Mesenteric fat pad (tissue), 1 donor: ENCODE measurements around the gene FLT1. TPM values are rescaled to one million over a fixed set of nuclear protein-coding genes. Genes with fewer than 3 reads are reported as not detected.

Source experiments
- DNase-seq: peaks from one replicate; pipeline ENCODE4 v3.0.0-alpha.2; 2020; ENCODE audit warnings: low spot score
- total RNA-seq: library from RNA; stranded (reverse); fragmentation: NEBNext Ultra II Directional; extraction: Animal tissue kit (Norgen Biotek cat#: 25700); gene quantifications from one replicate; pipeline ENCODE4 v1.2.1, GENCODE V29; 2021
- donor health status: DM: yes; HTN: yes; CAD: no.

Gene FLT1
- total RNA-seq, 1 donor from 2014 or later, result 65.9 TPM

DNA sequence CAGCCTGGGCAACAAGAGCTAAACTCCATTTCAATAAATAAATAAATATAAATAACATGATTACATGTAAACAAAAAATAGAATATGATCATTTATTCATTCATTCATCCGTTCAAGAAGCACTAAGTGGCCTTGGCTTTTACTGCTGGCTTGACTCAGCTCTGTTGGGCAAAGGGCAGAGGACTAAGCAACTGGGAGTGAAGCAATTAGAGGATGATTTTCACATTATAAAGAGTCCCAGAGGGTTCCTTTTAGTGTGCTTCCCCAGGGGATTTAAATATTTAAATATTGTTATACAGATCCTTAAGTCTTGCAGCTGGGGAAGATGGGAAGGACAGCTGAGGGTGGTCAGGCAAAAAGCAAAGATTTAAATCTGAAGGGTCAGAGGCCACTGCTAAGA, 34.9 kb upstream of the FLT1 start:
- no peak for DNase-seq

DNA sequence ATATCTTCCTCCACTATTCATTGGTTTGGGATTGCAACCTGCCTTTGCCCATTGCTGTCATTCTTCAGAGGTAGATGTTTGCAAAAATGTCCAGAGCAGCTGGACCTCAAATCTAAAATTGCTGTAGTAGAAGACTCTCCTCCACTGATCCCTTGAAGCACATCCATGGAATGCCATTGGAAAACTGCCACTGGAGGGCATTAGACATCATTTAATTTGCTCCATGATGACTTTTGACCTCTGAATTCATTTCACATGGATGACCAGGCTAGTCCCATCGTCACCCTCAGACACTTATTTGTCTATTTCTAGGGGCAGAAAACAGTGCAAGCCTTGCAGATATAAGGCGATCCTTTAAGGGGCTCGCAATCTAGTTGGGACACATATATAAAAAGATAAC, 33.9 kb upstream of the FLT1 start:
- DNase-seq, result no peak

DNA sequence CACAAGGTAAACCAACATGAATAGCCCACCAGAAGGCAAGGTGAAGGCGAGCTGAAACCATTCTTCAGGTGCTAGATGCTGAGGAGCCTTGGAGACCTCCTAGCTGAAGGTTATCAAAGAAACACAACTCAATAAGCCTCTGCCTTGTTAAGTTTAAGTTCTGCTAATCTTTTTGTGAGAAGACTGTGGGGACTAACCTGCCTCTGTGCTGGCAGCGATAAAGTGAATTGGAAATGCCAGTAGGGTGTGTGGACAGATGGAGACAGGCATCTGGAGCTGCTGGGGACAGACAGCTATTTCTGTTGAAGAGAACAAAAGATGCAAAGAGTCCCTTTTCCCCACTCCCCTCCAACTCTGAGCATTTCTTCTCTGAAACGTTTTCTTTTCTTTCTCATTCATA, 33.5 kb upstream of the FLT1 start:
- DNase-seq, result no peak

DNA sequence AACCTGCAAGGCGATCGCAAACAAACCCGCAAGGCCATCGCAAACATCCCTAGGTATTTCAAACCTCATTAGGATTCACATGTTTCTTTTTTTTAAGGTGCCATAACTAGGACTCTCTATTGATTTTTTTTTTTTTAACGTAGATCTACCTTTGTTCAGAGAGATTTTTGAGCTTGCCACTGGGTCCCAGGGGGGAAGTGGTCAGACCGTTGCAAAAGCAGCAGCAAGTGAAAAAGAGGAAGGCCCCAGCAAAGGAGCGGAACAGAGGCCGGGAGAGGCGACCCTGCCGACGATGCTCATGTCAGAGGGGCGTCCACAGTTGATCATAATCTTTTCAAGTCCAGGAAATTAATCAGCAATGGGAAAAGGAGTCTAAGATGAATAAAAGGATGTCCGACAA, 32.7 kb upstream of the FLT1 start:
- no peak for DNase-seq

DNA sequence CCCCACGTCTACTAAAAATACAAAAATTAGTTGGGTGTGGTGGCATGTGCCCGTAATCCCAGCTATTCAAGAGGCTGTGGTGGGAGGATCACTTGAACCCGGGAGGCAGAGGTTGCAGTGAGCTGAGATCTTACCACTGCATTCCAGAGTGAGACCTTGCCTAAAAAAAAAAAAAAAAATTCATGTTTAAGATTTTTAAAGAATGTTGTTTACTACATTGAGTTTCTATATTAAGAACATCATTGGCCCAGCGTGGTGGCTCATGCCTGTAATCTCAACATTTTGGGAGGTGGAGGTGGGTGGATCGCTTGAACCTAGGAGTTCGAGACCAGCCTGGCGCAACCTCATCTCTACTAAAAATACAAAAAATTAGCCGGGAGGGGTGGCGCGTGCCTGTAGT, 31.9 kb upstream of the FLT1 start:
- no peak for DNase-seq

DNA sequence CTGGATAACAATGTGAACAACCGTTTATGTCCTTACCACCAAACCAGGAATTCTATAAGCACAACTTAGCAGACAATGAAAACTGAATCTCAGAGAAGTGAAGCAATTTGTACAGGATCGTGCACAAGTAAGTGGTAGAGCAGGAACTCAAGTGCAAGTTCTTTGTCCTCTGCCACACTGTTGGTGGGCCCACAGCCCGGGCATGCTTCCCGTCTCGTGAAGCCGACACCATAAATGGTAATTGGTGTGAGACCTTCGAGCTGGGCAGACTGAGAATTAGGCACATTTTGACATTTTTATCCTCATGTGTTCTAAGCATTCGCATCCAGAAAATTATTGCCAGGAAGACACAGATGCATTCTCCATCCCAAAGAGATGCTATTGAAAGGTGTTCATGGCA, 27.9 kb upstream of the FLT1 start:
- no peak for DNase-seq

DNA sequence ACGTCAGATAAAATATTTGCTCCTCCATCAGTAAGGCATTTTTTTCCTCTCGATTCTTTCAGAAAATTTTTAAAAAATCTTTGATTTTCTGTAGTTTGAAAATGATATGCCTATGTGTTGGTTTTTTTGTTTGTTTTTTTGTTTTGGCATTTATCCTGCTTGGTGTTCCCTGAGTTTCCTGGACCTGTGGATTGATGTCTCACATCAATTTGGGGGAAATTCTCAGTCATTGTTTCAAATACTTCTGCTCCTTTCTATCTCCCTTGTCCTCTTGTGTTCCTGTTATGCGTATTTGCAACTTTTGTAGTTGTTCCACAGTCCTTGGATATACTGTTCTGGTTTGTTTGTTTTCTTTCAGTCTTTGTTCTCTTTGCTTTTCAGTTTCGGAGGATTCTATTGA, 18.8 kb upstream of the FLT1 start:
- DNase-seq, result no peak

DNA sequence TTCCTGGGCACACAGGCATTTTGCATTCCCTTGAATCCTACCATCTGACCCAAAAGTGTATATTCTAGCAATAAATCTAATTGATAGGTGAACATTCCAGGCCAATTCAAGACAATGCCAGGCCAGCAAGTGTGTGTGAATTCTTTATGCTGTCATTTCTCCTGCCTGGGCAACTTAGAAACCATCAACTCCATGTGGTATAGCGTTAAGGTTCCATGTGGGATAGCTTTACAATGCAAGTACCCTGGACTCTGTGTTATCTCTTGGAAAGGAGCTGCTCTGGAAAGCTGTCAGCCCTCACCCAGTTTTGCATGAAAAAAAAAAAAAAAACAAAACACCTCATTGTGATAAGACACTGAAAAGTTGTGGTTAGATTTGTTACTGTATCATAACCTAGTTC, 15.6 kb upstream of the FLT1 start:
- DNase-seq, result no peak

DNA sequence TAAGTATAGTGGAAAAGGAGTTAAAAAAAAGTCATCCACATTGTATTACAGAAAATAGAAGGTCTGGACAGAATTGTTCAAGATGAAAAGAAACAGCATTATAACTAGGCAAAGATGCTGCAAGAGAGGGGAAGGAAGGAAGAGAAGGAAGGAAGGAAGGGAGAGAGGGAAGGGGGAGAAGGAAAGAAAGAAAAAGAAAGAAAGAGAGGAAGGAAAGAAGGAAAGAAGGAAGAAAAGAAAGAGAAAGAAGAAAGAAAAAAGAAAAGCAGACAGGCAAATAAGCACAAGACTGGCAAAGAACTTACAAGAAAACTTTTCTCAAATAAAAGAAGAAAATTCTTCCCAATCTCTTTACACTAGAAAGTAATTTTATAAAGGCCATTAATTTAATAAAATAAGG, 15.1 kb upstream of the FLT1 start:
- DNase-seq, result no peak

DNA sequence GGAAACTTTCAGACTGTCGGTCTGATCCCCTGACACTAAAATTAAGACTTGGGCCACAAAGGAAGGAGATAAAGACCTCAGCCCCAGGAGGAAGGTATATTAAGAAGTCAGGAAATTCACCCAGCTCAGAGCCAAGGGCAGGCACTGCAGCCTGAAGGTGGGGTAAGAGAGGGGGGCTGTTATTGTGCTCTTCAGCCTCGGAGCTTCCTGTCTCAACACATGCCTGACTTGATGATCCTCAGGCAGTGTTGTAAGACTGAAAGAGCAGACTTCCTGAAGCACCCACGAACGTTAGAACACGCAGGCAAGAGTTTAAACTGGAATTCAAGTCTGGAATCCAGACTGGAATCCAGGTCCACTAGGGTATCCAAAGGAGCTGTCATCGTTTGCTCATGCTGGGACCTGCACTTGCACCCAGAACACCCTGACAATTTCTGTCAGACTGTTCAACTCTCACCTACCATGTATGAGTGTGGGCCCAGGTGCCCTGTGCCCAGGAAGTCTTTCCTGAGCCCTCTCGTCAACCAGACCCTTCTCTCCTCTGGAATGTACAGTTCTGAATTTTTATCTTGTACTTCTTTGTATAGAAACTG, 10.7 kb upstream of the FLT1 start:
- DNase-seq, result no peak

DNA sequence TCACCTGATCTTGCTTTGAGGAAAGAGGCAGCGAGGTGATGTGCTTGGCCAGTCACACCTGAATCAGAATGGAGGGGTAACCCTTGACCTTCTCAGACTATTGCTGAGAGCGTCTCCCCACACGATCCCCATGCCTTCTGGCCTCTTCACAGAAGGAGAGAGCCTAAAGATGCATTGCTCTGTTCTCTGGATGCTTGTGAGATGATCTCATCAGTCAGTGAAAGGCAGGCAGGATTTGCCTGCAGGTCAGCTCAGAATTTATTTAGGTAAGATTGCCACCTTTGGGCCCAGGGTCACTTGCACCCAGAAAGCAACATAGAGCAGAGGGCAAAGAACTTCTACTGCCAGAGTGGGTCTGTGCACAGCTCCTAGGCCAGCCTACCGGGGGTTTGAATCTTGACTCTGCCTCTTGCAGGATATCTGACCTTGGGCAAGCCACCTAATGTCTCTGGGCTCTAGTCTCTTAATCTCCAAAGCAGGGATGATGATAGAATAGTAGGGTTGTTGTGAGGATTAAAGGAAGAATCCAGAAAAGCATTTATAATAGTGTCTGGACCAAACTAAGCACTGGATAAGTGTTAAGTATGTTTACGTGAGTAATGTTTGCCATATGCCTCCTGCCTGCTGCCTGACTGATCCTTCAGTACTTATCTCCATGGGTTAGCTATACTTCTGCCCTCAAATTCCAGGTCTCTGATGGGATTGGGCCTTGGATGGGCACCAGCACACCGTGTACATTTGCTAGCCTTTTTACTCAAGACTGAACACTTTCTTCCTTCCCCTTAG, 8.4 kb upstream of the FLT1 start:
- no peak for DNase-seq

DNA sequence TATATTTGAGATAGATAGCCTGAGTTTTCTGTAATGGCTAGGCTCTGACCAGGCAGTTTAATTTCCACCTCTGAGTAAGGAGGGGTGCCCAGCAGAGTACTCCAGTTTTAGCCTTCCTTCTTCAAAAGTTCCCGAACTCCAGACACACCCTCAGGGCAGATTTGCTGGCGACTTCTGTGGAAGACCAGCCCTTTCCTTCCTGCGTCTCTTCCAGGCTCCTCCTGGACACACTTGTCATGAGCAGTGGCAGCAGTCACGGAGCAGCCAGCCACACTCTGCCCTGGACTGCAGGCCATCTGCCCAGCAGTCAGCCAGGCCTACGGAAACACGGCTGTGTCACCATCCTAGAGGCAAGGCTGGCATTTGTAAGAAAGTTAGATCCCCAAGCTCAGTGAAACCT, 6.6 kb upstream of the FLT1 start:
- no peak for DNase-seq

DNA sequence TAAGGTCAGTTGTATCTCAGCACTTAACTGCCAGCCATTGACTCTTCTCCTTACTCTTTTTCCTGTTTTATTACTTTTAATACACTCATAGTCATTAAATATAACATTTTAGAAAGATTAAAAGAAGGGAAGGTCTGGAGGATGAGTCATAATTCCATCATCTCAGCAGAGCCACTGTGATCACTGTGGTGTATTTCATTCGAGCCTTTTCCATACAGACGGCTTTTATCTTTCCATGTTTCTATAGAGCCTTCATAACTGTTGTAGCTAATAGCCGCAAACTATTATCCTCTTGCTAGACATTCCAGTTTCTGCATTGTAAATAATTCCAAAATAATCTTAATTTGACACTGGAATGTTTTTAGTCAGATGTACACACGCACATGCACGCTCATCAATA, 4.7 kb upstream of the FLT1 start:
- DNase-seq, result no peak

DNA sequence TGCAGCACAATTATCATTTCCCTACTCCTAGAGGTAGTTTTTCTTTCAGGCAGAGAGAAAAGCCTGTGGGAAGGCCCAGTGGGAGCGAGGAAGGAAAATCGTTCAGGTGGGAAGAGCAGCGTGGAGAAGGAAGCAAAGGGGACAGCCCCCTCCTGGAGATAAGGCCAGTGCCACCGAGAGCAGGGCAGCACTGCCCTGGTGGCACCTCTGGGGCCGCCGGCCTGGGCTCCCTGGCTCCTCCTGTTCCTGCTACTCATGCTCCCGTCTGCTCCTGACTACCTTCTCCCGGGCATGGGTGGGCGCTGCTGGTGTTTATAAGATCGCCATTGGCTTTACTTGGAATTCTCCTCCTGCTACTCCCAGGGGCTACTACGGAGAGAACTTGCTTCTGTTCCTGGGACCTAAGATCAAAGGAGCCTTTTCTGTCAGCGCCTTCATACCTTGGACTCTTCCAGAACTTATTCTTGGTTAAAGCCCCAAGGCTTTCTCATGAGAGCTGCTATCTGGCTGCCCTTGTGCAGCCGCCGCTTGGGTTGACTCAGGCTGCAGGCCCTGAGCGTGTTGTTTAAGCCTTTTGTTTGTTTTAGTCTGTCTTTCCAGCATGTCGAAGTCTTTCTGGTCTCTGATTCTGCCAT, 3.7 kb upstream of the FLT1 start:
- DNase-seq, result no peak

DNA sequence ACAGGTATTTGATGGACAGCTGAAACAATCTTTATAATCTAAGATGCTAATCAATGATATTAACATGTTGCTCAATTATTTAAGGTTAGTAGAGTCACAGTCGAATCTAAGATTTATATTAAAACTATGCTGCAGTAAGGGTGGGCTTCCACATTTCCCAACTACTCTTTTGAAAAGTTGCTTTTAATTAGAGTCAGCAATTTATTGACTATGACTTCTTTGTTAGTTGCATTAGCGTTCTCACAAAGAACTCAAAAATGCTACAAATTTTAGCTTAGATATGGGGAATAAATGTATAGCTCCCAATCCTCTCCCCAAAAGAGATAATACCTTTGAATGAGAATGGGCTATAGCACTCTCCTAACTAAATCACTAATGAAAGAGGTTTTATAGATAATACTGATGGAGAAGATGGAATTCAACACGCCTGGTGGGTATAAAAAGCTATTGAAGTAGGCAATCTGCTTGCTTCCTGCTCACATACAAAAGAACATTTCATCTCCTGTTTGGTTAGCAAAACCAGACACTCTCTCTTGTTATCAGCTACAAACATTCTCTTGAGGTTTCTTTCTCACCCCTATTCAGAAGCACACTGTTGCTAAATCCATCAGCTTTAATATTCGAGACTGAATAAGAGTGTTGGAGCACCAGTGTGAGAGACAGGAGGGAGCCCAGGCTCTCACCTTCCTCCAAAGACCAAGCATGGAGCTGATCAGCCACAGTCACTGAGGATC, 2.4 kb upstream of the FLT1 start:
- no peak for DNase-seq

DNA sequence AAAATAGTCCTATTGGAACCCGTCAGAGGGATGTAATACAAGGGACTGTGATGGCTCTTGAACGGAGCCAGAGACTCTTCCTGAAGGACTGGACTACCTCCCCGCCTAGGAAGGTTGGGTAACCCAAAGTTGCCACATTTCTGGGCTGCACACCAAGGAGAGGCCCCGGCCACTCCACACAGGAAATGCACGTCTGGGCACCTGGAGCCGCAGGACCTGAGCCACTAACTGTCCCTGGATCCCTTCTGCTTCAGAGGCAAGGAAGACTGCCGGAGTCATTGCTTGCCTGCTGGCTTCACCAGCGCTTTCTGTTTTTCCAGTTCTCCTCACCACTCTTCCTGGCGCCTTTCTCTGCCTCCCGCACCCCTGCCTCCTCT, 1.2 kb upstream of the FLT1 start:
- no peak for DNase-seq

DNA sequence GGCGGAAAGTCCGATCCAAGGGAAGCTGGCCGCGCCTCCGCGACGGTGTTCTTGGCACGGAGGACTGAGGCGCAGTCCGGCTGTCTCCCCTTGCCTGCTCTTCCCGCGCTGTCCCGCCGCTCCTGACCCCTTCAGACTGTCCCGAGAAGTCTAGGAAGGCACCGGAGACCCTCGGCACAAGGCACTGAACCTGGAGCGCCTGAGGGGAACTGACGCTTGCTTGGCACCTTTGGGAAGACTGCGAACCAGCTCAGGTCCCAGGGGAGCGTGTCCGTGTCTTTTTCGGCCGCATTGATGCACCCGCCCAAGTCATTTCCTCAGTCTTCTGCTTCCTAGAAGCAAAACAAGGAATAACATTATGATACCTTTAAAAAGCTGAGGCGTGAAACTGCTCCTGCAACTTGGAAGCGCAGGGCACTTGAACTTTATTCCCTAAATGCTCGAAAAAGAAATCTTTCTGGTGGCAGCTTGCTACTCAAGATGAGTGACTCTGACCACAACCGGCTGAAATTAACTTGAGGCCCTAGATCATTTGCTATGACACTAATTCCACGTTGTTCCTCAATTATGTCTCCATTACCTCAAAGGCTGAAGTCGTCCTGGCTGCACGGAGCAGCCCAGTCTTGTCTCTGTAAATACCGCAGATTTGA, 735 bp upstream of the FLT1 start:
- DNase-seq, result no peak

DNA sequence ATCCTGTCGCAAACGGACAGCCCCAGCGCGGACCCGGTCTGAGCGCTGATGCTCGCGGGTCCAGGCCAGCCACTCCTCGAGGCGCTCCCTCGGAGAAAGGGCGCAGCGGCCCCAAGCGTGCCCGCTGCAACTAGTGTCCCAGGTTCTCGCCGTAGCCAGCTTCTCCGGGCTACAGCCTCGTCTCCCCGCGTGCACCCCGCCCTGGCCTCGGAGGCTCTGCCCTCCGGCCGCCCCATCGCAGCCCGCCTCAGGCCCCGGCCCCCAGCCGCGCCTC, 487 bp downstream of the FLT1 start:
- DNase-seq, result no peak

DNA sequence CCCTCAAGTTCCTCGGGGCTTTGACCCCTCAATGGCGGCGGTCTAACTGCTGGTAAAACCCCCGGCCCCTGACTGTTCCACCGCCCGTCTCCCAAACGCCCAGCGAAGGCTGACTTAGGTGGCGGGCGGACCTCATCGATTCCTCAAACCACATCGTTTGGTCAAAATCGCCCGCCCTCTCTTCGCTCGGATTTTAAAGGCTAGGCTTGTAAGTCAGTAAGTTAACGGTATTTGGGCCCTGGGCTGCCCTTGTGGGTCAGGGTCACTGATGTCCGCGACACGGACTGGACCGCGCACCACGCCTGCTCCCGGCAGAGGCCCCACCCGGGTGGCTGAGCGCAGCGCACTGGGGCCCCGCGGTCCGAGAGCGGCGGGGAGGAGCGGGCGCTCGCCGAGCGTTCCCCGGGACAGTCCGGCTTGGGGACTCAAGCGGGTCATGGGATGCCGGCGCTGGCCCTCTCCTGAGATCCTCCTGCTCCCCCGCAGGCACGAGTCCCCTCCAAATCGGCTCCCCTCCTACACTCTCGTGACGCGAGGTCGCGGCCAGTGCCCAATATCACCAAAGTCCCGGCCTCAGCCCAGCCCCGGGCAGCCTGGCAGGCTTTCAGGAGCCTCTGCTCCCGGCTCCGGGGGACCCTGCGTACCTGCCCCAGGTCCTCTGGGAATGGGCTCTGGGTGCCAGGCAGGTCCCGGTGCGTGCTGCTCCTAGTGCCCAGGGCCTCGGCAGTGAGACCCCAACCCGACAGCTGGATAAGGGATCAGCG, 1.0 kb downstream of the FLT1 start:
- no peak for DNase-seq

DNA sequence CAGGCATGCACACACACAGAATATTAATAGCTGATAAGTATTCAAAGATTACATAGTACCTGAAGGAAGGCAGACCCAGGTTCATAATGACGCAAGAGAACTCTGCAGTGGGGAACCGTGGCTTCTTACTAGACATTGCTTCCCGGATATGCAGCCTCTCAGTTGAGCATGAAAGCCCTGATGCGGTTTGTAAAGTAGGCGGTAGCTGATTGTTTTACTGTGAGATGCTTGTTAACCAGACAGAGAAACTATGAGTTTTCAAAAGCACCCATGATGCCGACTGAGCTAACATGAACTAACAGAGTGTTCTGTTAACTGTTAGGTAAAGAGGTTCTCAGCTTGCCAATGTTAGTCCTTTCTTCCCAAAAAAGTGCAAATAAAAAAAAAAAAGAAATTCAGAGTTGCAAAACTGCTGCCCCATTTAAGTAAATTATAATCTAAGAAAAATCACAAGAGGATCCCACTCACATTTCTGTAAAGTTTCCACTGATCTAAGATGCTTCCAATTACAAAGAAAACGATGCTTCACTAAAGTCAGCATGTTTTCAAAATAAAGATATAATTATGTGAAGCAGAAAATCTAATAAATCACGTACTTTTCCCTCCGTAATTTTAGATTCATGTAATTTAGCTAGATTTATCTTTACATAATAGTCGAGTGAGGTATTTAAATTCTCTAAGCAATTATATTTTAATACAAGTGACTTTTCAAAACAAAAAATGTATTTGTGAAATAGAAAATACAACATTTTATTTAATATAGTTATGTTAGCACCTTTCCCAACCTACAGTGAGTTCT, 2.2 kb downstream of the FLT1 start:
- DNase-seq, result no peak
